D341Med (cell line): ENCODE data around the gene NR2C1.

Experiments
- DNase-seq: peaks from one replicate; pipeline ENCODE4 v3.0.0; 2012; ENCODE audit warnings: low spot score

Gene NR2C1

DNA sequence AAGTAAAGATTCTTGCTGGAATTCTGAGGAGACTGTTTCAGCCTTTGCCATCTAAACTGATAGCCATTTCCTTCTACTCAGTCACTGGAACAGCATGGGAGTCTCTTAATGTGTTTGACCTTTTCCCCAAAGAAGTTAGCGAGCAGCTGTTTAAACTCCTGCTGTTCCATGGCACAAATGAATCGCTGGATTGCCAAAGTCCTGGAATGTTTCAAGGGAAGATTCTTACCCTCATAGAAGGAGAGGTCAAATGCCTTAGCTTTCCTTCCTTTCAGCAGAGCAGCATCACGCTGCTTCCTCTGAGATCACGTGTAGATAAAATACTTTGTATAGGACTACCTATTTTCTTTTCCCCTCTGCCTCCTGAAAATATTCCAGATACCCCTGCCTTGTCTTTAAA is 10.5 kb upstream of the NR2C1 start:
- DNase-seq = no peak

- no peak for DNase-seq
Measured at GRCh38 chr12:95083471-95083870, 10.1 kb upstream of the NR2C1 start.

- DNase-seq = no peak
Measured at GRCh38 chr12:95077341-95077740, 3.9 kb upstream of the NR2C1 start.

DNA sequence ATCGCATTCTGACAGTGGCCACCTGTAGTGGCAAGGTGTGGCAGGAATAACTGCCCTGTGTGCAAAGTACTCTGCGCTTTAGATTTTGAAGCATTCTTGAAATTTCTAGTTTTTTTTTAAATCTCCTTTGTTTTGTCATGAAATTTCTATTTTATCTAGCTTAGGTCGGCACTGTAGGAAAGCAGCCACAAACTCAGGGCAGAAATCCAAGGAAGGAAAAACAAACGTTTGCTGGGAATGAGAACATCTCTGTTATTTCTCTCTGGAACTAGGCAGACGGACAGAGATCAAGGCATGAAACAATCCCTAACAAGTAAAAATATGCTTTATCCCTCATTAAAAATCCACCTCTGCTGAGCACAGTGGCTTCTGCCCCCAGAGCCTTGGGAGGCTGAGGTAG is 1.3 kb upstream of the NR2C1 start:
- DNase-seq = no peak

DNA sequence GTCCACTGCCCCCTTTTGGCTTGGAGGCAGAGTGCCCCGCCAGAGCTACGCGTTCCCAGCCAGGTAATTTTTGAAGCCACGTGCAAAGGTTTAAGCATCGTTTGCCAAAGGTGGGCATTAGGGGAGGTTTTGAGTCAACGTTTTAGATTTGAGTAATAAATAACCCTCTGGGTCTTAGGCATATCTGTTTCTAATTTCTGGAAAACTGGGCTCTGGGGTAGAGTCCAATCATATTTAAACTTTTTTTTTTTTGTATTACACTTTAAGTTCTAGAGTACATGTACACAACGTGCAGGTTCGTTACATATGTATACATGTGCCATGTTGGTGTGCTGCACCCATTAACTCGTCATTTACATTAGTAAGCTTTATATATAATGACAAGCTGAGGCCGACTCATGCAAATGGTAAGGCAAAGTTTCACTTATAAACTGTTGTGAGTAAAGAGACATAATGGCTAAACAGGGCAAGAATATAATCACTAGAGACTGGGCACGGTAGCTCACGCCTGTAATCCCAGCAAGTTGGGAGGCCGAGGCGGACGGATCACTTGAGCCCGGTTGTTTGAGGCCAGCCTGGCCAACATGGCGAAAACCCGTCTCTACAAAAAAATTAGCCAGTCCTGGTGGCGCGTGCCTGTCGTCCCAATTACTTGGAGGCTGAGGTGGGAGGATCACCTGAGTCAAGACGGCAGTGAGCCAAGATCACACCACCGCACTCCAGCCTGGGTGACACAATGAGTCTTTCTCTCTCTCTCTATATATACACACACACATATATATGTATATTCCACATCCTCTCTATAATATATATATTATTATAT is 491 bp upstream of the NR2C1 start:
- DNase-seq = no peak

- no peak for DNase-seq
Measured at GRCh38 chr12:95070378-95070777, 3.0 kb downstream of the NR2C1 start.

DNA sequence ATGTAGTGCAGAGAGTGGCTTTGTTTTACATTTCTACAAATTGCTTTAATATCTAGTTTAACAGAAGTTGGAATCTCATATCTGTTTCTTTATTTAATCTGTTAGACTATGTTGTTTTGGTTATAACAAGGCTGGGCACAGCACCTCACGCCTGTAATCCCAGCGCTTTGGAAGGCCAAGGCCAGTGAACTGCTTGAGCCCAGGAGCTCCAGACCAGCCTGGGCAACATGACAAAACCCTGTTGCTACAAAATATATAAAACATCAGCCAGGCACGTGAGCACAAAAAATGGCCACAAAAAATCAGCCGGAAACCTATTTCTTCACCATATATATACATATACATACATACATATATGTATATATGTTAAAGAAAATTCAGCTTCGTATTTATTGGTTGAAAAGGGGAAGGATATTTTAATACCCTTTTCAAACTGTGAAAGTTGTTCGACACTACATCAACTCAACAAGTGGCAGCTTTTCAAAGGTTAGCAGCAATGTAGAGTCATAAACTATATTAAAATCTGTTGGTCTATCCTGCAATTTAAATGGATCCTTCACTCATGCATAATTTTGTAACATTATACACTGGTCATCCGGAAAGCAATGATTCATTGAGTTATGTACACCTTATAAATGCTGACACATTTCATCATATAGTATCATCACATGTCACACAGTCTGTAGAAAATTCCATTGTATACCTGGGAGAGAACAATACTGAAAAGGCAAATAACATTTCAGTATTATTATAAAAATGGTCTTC is 7.1 kb downstream of the NR2C1 start:
- no peak for DNase-seq

GRCh38 chr12:95060951-95061350 is 12.5 kb downstream of the NR2C1 start:
- DNase-seq = no peak

GRCh38 chr12:95059984-95060383 is 13.4 kb downstream of the NR2C1 start:
- DNase-seq = no peak

- no peak for DNase-seq
Measured at GRCh38 chr12:95057424-95057823, 16.0 kb downstream of the NR2C1 start.

DNA sequence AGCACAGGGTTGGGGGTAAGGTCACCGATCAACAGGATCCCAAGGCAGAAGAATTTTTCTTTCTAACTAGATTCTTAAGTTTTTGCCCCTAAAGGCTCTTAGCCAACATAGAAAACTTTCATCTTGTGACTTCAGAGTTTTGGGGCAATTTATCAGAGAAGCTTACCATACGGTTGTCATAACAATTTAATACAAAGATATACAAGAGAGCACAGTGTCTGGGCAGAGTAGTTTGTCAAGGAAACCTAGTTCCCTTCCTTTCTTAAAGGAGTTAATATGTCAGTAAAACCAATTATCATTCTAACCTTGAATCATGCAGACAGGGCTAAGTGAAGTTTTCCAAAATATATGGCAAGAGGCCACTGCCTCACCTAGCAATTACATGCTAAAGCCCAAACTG is 18.4 kb downstream of the NR2C1 start:
- DNase-seq = no peak

GRCh38 chr12:95054206-95054605 is 19.2 kb downstream of the NR2C1 start:
- DNase-seq = no peak

- DNase-seq = no peak
Measured at GRCh38 chr12:95051241-95051640, 22.2 kb downstream of the NR2C1 start.

DNA sequence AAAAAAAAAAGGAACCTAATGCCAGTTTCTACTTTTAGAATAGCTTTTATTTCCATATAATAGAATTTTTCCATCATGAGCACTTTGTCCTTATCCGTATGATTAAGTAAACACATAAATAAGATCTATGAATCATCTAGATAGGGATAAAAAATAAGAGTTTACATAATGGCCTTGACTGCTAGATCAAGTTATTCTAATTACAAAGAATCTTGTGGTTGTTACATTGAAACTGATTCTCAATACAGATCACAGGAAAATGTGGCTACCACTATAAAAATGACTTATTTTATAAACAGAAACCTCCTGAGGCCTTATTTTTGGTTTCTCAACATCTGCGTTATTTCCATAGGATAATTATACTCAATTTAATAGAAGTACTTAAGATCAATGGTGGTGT is 35.5 kb downstream of the NR2C1 start:
- no peak for DNase-seq

- DNase-seq = no peak
Measured at GRCh38 chr12:95034750-95035149, 38.7 kb downstream of the NR2C1 start.

DNA sequence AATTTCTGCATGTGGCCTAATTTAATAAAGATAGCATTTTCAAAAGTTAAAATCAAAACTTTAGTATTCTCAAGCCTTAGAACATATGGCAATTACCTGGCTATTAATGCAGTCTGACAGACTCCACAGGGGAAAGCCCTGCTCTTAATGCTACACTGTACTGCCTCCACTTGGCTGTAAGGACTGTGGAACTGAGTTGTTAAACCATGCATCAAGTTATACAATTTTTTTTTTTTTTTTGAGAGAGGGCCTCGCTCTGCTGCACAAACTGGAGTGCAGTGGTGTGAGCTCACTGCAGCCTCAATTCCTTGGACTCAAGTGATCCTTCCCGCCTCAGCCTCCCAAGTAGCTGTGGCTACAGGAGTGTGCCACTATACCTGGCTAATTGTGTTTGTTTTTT is 50.9 kb downstream of the NR2C1 start:
- no peak for DNase-seq

- DNase-seq = no peak
Measured at GRCh38 chr12:95017482-95017881, 55.9 kb downstream of the NR2C1 start.

DNA sequence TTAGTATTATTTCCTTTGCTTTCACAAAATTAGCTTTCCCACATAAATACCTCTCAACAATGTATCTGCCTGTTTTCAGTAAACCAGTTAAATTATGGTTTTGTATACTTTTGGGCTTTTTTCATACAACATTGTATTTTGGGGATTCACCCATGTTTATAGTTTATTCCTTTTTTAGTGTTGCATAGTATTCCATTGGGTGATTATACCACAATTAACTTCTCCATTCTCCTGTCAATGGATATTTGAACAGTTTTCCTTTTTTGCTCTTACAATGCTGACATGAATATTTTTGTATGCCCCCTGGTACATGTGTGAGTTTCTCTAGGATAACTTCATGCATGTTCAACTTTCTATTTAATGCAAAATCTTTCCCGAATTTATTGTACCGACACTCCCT is 57.3 kb downstream of the NR2C1 start:
- no peak for DNase-seq

DNA sequence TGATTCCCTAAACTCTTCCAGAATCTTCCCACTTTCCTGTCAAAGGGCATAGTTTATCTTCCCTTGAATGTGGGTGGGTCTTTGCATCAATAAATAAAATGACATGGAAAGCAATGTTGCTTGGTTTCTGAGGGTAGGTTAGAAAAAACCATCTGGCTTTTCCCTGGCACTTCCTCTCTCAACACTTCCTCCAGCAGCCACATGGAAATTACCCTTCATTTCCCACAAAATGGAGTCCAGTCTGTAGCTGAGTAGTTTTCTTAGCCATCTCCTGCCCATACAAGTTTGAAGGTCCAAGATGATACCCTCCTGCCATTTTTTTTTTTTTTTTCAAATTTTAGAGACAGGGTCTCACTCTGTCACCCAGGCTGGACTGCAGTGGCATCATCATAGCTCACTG is 58.9 kb downstream of the NR2C1 start:
- DNase-seq = no peak

GRCh38 chr12:95006206-95006605 is 67.2 kb downstream of the NR2C1 start:
- DNase-seq = no peak

DNA sequence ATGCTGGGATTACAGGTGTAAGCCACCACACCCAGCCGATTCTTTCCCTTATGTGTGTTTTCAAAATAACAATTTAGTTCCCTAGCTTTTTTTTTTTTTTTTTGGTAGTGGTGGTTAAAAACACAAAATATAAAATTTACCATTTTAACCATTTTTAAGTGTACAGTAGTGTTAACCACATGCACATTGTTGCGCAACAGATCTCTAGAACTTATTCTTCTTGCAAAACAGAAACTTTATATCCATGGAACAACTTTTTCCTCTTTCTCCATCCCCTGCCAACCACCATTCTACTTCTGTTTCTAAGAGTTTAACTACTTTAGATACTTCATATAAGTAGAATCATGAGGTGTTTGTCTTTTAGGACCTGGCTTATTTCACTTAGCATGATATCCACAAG is 68.8 kb downstream of the NR2C1 start:
- DNase-seq = no peak

GRCh38 chr12:95003921-95004272 is 69.5 kb downstream of the NR2C1 start:
- no peak for DNase-seq

DNA sequence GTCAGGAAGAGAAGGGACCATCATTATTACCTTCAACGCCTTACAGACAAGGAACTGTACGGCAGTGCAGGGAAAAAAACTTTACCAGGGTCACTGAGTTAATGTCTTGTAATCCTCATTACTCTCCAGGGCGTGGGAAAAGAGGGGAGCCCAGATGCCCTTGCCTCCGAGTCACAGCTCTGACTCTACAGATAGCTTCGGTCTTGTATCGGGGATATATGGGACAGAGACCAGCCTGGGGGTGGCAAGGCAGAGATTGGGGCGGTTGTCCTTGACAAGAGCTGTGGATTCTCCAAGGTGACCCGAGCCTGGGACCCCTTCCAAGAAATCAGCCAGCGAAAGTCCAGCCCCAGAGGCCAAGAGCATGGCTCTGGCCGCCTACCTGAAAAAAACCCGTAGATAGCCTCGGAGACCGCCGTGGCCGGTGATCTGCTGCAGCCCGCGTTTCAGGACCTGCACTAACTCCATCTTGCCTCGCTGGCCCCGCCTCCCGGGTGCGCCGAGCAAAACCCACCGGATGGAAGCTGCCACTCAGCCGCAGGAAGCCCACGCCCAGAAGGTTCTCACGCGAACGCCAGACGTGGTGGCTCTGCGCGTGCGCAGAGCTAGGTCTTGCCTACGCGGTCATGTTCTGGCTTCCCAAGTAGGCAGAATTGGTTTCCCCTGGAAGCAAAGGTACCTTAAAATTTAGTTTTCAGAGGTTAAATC is 70.1 kb downstream of the NR2C1 start, which contains the start of gene NDUFA12:
TSS of gene NDUFA12 (minus strand) at position 485 of the 708 bp plus-strand sequence. CDS start at position 468, 17 bp downstream.
- DNase-seq = peak; percentile 98
